Breast epithelium (tissue), 4 donors: ENCODE results near the gene ANKRD24. TPM values are rescaled to one million over a fixed set of nuclear protein-coding genes. Genes with fewer than 3 reads are reported as not detected.
A peak's percentile ranks its signal among the peaks of the same experiment; 100 is the strongest.

Experiments
- DNase-seq, 2 donors: peaks; one replicate each; pipeline ENCODE4 v3.0.0-alpha.2; 2019; ENCODE audit warnings: low spot score in 2 of 2
- H3K27ac ChIP-seq, 2 donors: fragments of 200-600 bp; sonication (generic) in 1 of 2; one replicate each; pipeline ENCODE4 v1.5.1; 2016 to 2019; ENCODE audit warnings: mild to moderate bottlenecking in 1 of 2
- H3K27me3 ChIP-seq, 2 donors: fragments of 200-600 bp; sonication (generic) in 1 of 2; one replicate each; pipeline versions ENCODE4 v1.5.1 to v1.6.0; 2017 to 2019; ENCODE audit warnings: control low read depth in 1 of 2, mild to moderate bottlenecking in 1 of 2
- H3K36me3 ChIP-seq: fragments of 200-600 bp; one replicate; pipeline ENCODE4 v1.5.1; 2019
- H3K4me1 ChIP-seq, 2 donors: fragments of 200-600 bp; sonication (generic); one replicate each; pipeline ENCODE4 v1.5.1; 2016 to 2019; ENCODE audit warnings: control low read depth in 1 of 2
- H3K4me3 ChIP-seq, 3 donors: fragments of 200-600 bp; sonication (generic); 1 replicate in 2 of 3; 2 replicates in 1 of 3; pipeline ENCODE4 v1.5.1; 2016 to 2019; ENCODE audit warnings: mild to moderate bottlenecking in 3 of 3, moderate library complexity in 2 of 3
- H3K9me3 ChIP-seq, 2 donors: fragments of 200-600 bp; sonication (generic) in 1 of 2; one replicate each; pipeline ENCODE4 v1.5.1; 2016 to 2019; ENCODE audit warnings: control low read depth in 1 of 2
- CTCF ChIP-seq, 3 donors: fragments of 450-650 bp; IDR thresholded peaks; one replicate each; pipeline ENCODE4 v1.5.1; 2016 to 2017; ENCODE audit warnings: antibody characterized with exemption in 3 of 3, mild to moderate bottlenecking in 3 of 3, moderate library complexity in 3 of 3
- POLR2A ChIP-seq: fragments of 450-650 bp; IDR thresholded peaks from one replicate; pipeline ENCODE4 v1.6.1; 2016; ENCODE audit warnings: antibody characterized with exemption, mild to moderate bottlenecking, moderate library complexity
- POLR2AphosphoS5 ChIP-seq, 3 donors: sonication (generic); formaldehyde crosslinking; IDR thresholded peaks; one replicate each; pipeline ENCODE4 v1.6.1; 2017; ENCODE audit warnings: antibody characterized with exemption in 3 of 3
- intact Hi-C: fragments of 100-400 bp; cut with DNase I; formaldehyde crosslinking; loops from one replicate; pipeline ENCODE4 v1.15.1; 2023; ENCODE audit warnings: low total_unique reads
- total RNA-seq, 3 donors: library from RNA; depleted of rRNA; stranded (reverse); fragments of >200 nt; gene quantifications; one replicate each; pipeline ENCODE4 v1.1.0, GENCODE V29; 2016

Gene ANKRD24
- total RNA-seq, 3 donors from 2014 or later = 0.80 to 3.2 (median 0.98) TPM

- no peaks in the 10 kb centered on the region for H3K9me3 ChIP-seq
- DNase-seq = no peak
- H3K36me3 ChIP-seq = peaks cover 9% of the 10 kb centered on the region
- no peak overlapping the region for H3K4me3 ChIP-seq
- no peaks in the 10 kb centered on the region for H3K4me1 ChIP-seq
- H3K27ac ChIP-seq = no peak overlapping the region
- H3K27me3 ChIP-seq = no peaks in the 10 kb centered on the region
- intact Hi-C loops = loop anchor here (10.0 kb wide), 1 partner anchor 98 kb away; no protein-coding TSS in a partner anchor
- TF ChIP-seq POLR2AphosphoS5 (IDR thresholded peaks at IDR 0.05) = no peak
- no peak for TF ChIP-seq POLR2A
- TF ChIP-seq CTCF (IDR thresholded peaks at IDR 0.05) = no peak
Observed at GRCh38 chr19:4266253-4267000, 83.9 kb downstream of the ANKRD24 start.

GRCh38 chr19:4267101-4267900 is 84.8 kb downstream of the ANKRD24 start:
- peaks cover 9% of the 10 kb centered on the region for H3K36me3 ChIP-seq
- no peaks in the 10 kb centered on the region for H3K27me3 ChIP-seq
- DNase-seq = peak in 1 of 2 donors; percentile 32
- H3K27ac ChIP-seq = peak overlapping the region in 1 of 2 donors; percentile 9
- H3K4me3 ChIP-seq = no peak overlapping the region
- intact Hi-C loops = loop anchor here (10.0 kb wide), 1 partner anchor 98 kb away; no protein-coding TSS in a partner anchor
- no peaks in the 10 kb centered on the region for H3K4me1 ChIP-seq
- no peaks in the 10 kb centered on the region for H3K9me3 ChIP-seq
- TF ChIP-seq POLR2AphosphoS5 (IDR thresholded peaks at IDR 0.05) (no peak), POLR2A (no peak), CTCF (IDR thresholded peaks at IDR 0.05) (peak; percentile 66 to 78 (median 74))

GRCh38 chr19:4267901-4268815 is 85.7 kb downstream of the ANKRD24 start:
- Histone ChIP-seq H3K27me3 (no peaks in the 10 kb centered on the region), H3K36me3 (peaks cover 9% of the 10 kb centered on the region), H3K27ac (peak overlapping the region in 1 of 2 donors; percentile 64), H3K9me3 (no peaks in the 10 kb centered on the region), H3K4me1 (no peaks in the 10 kb centered on the region), H3K4me3 (no peak overlapping the region)
- intact Hi-C loops = loop anchor here (10.0 kb wide), 1 partner anchor 97 kb away; no protein-coding TSS in a partner anchor
- no peak for DNase-seq
- peak in 1 of 3 donors; percentile 3 for TF ChIP-seq CTCF (IDR thresholded peaks at IDR 0.05)
- no peak for TF ChIP-seq POLR2A
- TF ChIP-seq POLR2AphosphoS5 (IDR thresholded peaks at IDR 0.05) = no peak

- Histone ChIP-seq H3K4me3 (no peak overlapping the region), H3K27me3 (no peaks in the 10 kb centered on the region), H3K27ac (peak overlapping the region in 1 of 2 donors; percentile 64), H3K36me3 (peaks cover 9% of the 10 kb centered on the region), H3K9me3 (no peaks in the 10 kb centered on the region), H3K4me1 (no peaks in the 10 kb centered on the region)
- intact Hi-C loops = loop anchor here (10.0 kb wide), 1 partner anchor 96 kb away; no protein-coding TSS in a partner anchor
- no peak for DNase-seq
- TF ChIP-seq POLR2A (no peak), POLR2AphosphoS5 (IDR thresholded peaks at IDR 0.05) (no peak), CTCF (IDR thresholded peaks at IDR 0.05) (no peak)
Observed at GRCh38 chr19:4268816-4269430, 86.4 kb downstream of the ANKRD24 start.
